KOPT-K1 (cell line): ENCODE measurements around the gene CTIF.
"Not testable (repeated sequence)": the region's sequence is repeated elsewhere in the genome, so short reads cannot be mapped to it uniquely, and the experiment has no call there.

ENCODE experiments used
- H3K27ac ChIP-seq: fragments of 200-600 bp; sonication (generic); 2 replicates; pipeline ENCODE4 v1.5.1; 2016; ENCODE audit warnings: antibody characterized with exemption, mild to moderate bottlenecking, low read depth, low read length; ENCODE audit not compliant: poor library complexity, severe bottlenecking
- H3K36me3 ChIP-seq: fragments of 200-600 bp; sonication (generic); 2 replicates; pipeline ENCODE4 v1.5.1; 2017; ENCODE audit warnings: antibody characterized with exemption, mild to moderate bottlenecking, low read length, moderate library complexity; ENCODE audit not compliant: insufficient read depth
- H3K9me3 ChIP-seq: fragments of 200-600 bp; sonication (generic); 2 replicates; pipeline ENCODE4 v1.5.1; 2017; ENCODE audit warnings: antibody characterized with exemption, low read length, mild to moderate bottlenecking; ENCODE audit not compliant: insufficient read depth, poor library complexity, severe bottlenecking

CTIF gene

GRCh38 chr18:48538531-48539405, at the start of gene CTIF:
TSS of gene CTIF (plus strand) at chr18:48539031. CDS start at chr18:48619566, 80,535 bp downstream.
- Histone ChIP-seq H3K9me3 (peaks cover 11% of the 10 kb centered on the region), H3K36me3 (no peaks in the 10 kb centered on the region), H3K27ac (no peak within 1 kb of the TSS)

DNA sequence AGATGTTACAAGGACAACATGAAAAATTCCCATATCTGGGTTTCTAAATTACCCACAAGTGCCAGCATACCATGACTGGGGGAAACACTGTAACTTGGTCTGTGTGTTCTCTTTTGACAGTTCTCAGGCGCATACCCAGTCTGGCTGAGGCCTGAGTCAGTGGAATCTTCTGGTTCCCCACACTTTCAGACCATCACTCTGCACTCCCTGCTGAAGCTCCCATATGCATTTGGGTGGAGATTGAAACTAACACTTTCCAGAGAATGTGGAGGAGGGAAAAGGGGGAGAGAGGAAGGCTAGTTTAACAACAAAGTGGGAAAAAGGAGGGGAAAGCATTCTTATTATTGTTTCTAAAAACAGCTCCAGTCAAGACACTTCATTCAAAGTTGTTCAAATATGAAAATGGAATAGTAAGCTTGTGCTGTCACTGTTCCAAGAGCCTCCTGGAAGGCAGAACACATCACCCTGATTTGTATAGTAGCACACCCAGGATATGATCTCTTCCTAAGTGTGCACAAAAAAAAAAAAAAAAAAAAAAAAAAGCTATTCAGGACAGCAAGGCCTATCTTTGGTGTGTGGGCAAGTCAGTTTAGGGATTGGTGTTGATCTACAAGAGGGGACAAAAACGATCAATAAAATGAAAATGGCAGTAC, 48.1 kb upstream of the CTIF start:
- H3K27ac ChIP-seq, result no peak overlapping the region
- H3K9me3 ChIP-seq, result no peaks in the 10 kb centered on the region
- H3K36me3 ChIP-seq, result no peaks in the 10 kb centered on the region

GRCh38 chr18:48492880-48493279, 46.0 kb upstream of the CTIF start:
- Histone ChIP-seq H3K9me3 (peaks cover 10% of the 10 kb centered on the region), H3K36me3 (no peaks in the 10 kb centered on the region), H3K27ac (no peak overlapping the region)

DNA sequence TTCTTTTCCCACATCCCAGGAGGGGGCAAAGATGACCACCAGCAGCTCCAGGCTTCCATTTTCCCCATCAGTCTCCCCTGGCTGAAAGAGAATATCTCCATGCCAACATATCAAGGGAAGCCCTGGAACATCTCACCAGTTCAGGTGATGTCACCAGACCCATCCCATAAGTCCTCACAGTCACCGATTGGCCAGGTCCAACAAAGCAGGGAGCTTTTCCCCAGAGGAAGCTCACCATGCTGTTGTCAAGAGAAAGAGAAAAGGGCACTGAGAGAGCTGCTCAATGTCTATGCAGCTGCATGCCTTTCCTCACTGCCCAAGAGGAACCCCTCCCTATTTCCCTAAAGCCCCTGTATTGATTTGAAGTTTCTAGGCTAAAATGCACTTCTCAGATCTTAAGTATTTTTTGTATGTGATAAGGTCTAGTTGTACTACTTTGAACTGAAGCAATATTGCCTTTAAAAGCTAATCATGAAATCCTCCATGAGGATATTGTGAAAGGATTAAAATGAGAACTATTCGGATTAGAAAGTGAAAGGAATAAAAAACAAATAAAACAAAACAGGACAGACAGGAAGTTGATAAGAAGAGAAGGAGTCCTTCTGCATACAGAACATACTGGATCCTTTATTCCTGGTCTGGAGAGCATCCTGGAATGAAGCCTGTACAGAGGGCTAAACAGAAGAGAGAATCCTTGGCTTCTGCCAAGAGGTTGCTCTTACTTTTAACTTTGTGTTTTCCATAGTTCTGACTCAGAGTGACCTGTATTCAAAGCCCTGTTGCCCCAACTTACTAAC, 45.2 kb upstream of the CTIF start:
- Histone ChIP-seq H3K36me3 (no peaks in the 10 kb centered on the region), H3K27ac (no peak overlapping the region), H3K9me3 (peaks cover 15% of the 10 kb centered on the region)

- no peaks in the 10 kb centered on the region for H3K36me3 ChIP-seq
- peaks cover 15% of the 10 kb centered on the region for H3K9me3 ChIP-seq
- no peak overlapping the region for H3K27ac ChIP-seq
These were observed 41.0 kb upstream of the CTIF start for GRCh38 chr18:48497863-48498262.

DNA sequence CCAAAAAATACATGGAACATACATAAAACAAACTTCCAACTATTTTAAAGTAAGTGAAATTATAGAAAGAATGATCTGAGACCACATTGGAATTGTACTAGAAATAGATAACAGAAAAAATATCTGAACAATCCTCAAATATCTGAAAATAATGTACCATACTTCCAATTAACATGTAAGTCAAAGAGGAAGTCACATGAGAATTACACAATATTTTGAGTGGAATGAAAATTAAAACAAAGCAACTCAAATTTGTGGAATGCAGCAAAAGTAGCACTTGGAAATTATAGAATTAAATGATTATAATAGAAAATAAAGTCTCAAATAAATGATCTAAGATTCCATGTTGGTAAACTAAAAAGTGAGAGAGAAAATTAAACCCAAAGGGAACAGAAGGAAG, 38.3 kb upstream of the CTIF start:
- H3K9me3 ChIP-seq, result peaks cover 27% of the 10 kb centered on the region
- no peak overlapping the region for H3K27ac ChIP-seq
- no peaks in the 10 kb centered on the region for H3K36me3 ChIP-seq

DNA sequence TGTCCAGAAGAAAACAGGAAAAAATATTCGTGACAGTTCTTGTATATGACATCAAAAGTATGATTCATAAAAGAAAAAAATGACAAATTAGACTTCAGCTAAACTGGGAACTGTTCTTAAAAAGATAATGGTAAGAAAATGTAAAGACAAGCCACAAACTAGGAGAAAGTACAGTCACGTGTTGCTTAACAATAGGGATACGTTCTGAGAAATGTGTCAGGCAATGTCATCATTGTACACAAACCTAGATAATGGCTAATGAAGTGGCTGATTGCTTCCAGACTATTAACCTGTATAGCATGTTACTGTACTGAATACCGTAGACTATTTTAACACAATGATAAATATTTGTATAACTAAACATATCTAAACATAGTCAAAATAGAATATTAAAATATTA, 35.9 kb upstream of the CTIF start:
- Histone ChIP-seq H3K36me3 (no peaks in the 10 kb centered on the region), H3K27ac (no peak overlapping the region), H3K9me3 (peaks cover 37% of the 10 kb centered on the region)

DNA sequence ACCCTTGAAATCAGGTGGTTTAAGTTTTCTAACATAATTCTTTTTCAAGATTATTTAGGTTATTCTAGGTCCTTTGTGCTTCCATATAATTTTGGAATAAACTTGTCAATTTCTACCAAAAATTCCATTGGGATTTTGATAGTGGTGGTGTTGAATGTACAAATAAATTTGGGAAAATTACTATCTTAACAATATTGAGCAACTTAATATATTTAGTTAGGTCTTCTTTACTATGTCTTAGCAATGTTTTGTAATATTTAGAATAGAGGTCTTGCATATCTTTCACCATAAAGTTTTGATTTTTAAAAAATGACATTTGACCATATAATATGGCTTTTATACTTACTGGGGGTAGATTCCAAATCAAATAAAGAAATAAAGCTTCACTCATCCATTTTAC, 34.0 kb upstream of the CTIF start:
- Histone ChIP-seq H3K36me3 (no peaks in the 10 kb centered on the region), H3K9me3 (peaks cover 32% of the 10 kb centered on the region), H3K27ac (no peak overlapping the region)

DNA sequence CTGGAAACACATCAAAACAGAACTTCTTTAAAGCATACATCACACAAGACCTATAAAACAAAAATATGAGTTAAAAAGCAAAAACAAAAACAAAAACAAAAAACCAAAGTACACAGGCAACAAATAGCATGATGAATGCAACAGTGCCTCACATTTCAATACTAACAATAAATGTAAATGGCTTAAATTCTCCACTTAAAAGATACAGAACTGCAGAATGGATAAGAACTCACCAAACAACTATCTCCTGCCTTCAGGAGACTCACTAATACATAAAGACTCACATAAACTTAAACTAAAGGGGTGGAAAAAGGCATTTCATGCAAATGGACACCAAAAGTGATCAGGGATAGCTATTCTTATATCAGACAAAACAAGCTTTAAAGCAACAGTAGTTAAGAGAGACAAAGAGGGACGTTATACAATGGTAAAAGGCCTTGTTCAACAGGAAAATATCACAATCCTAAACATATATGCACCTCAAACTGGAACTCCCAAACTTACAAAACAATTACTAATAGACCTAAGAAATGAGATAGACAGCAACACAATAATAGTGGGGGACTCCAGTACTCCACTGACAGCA, 31.8 kb upstream of the CTIF start:
- not testable (repeated sequence) for H3K27ac ChIP-seq, H3K36me3 ChIP-seq
- peaks cover 32% of the 10 kb centered on the region for H3K9me3 ChIP-seq

GRCh38 chr18:48512498-48512897, 26.3 kb upstream of the CTIF start:
- H3K36me3 ChIP-seq, H3K27ac ChIP-seq, H3K9me3 ChIP-seq: not testable (repeated sequence)

DNA sequence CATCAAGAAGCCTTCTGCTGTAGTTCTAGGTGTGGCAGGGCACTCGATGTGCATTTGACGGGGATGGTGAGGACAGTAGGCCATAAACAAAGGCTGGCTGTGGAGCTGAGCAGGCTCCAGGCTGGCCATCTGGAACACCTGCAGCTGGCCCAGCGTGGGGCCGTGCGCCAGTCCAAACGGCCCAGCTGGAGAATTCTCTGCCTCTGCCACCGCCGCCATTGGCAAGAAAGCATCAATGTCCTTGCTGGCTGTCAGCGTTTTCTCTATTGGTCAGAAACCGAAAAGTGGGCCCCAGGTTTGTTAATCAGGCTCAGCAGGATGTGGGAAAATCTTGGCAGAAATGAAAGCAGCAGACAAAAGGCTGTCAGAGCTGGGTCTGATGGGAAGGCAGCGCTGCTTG, 24.0 kb upstream of the CTIF start:
- no peaks in the 10 kb centered on the region for H3K9me3 ChIP-seq
- no peaks in the 10 kb centered on the region for H3K36me3 ChIP-seq
- H3K27ac ChIP-seq, result no peak overlapping the region

DNA sequence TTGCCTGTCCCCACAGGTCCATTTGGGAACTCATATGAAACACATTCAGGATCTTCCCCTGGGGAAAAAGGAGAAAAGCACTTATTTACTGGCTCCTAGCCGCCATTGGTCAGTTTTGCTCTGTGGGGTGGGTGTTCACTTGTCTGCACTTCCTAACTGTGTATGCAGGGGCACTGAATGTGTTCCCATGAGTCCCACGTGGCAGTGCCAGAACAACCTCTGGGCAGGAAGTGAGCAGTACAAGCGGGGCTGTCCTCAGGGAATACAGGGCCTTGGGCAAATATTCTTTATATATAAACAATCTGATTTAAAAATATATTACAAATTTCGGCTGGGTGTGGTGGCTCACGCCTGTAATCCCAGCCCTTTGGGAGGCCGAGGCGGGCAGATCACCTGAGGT, 21.8 kb upstream of the CTIF start:
- H3K36me3 ChIP-seq, result no peaks in the 10 kb centered on the region
- no peaks in the 10 kb centered on the region for H3K9me3 ChIP-seq
- no peak overlapping the region for H3K27ac ChIP-seq

- Histone ChIP-seq H3K27ac (no peak overlapping the region), H3K9me3 (no peaks in the 10 kb centered on the region), H3K36me3 (no peaks in the 10 kb centered on the region)
These were observed 19.3 kb upstream of the CTIF start for GRCh38 chr18:48519431-48520100.

DNA sequence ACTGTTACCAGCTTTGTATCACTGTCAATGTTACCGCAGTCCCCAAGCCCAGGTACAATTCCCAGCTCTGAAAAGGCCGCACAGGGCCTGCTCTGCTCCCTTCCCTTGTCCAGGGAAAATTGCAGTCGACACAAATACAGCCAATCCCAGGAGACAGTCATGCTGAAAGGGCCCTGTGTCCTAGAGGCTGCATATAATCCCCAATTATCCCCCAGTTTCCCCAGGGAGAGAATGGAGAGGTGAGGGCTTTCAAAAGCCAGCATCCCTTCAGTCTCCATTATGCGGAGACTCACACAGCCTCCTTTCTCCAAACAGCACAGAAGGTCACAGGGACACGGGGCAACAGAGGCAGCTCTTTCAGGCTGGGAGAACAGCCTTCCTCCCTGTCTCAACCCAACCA, 17.1 kb upstream of the CTIF start:
- no peak overlapping the region for H3K27ac ChIP-seq
- H3K36me3 ChIP-seq, result no peaks in the 10 kb centered on the region
- H3K9me3 ChIP-seq, result no peaks in the 10 kb centered on the region
